ENCODE data around the gene P4HA3.

The P4HA3 gene

GRCh38 chr11:74319139-74319816 lies 7.8 kb upstream of the P4HA3 start:
- DNase-seq (ENCODE audit: low read depth) = peak; percentile 93
- no peak overlapping the region for H3K4me3 ChIP-seq (ENCODE audit: low read depth, low read length)

GRCh38 chr11:74318241-74318932 lies 6.9 kb upstream of the P4HA3 start:
- no peak overlapping the region for H3K4me3 ChIP-seq (ENCODE audit: low read depth, low read length)
- peak; percentile 43 for DNase-seq (ENCODE audit: low read depth)

GRCh38 chr11:74316772-74317505 lies 5.5 kb upstream of the P4HA3 start:
- no peak for DNase-seq (ENCODE audit: low read depth)
- H3K4me3 ChIP-seq (ENCODE audit: low read depth, low read length) = no peak overlapping the region

- DNase-seq (ENCODE audit: low read depth) = no peak
- no peak overlapping the region for H3K4me3 ChIP-seq (ENCODE audit: low read depth, low read length)
Observed at GRCh38 chr11:74312326-74312725, 886 bp upstream of the P4HA3 start.

- peak overlapping the region; percentile 67 for H3K4me3 ChIP-seq (ENCODE audit: low read depth, low read length)
- DNase-seq (ENCODE audit: low read depth) = no peak
Observed at GRCh38 chr11:74310857-74311256, 583 bp downstream of the P4HA3 start.

GRCh38 chr11:74307434-74307833 lies 4.0 kb downstream of the P4HA3 start:
- DNase-seq (ENCODE audit: low read depth) = no peak
- H3K4me3 ChIP-seq (ENCODE audit: low read depth, low read length) = no peak overlapping the region

- no peak overlapping the region for H3K4me3 ChIP-seq (ENCODE audit: low read depth, low read length)
- no peak for DNase-seq (ENCODE audit: low read depth)
Observed at GRCh38 chr11:74306435-74307175, 4.8 kb downstream of the P4HA3 start.

- DNase-seq (ENCODE audit: low read depth) = no peak
- H3K4me3 ChIP-seq (ENCODE audit: low read depth, low read length) = no peak overlapping the region
Observed at GRCh38 chr11:74299015-74299414, 12.4 kb downstream of the P4HA3 start.

GRCh38 chr11:74297484-74297883 lies 14.0 kb downstream of the P4HA3 start:
- H3K4me3 ChIP-seq (ENCODE audit: low read depth, low read length) = no peak overlapping the region
- DNase-seq (ENCODE audit: low read depth) = no peak

- DNase-seq (ENCODE audit: low read depth) = no peak
- H3K4me3 ChIP-seq (ENCODE audit: low read depth, low read length) = no peak overlapping the region
Observed at GRCh38 chr11:74288911-74289310, 22.5 kb downstream of the P4HA3 start.

GRCh38 chr11:74288161-74288560 lies 23.3 kb downstream of the P4HA3 start:
- DNase-seq (ENCODE audit: low read depth) = peak; percentile 98
- no peak overlapping the region for H3K4me3 ChIP-seq (ENCODE audit: low read depth, low read length)

- no peak for DNase-seq (ENCODE audit: low read depth)
- H3K4me3 ChIP-seq (ENCODE audit: low read depth, low read length) = no peak overlapping the region
Observed at GRCh38 chr11:74284466-74284865, 27.0 kb downstream of the P4HA3 start.

- no peak overlapping the region for H3K4me3 ChIP-seq (ENCODE audit: low read depth, low read length)
- no peak for DNase-seq (ENCODE audit: low read depth)
Observed at GRCh38 chr11:74283580-74284180, 27.8 kb downstream of the P4HA3 start.

GRCh38 chr11:74282914-74283371 lies 28.5 kb downstream of the P4HA3 start:
- H3K4me3 ChIP-seq (ENCODE audit: low read depth, low read length) = no peak overlapping the region
- no peak for DNase-seq (ENCODE audit: low read depth)

GRCh38 chr11:74282421-74282820 lies 29.0 kb downstream of the P4HA3 start:
- DNase-seq (ENCODE audit: low read depth) = no peak

GRCh38 chr11:74280494-74280893 lies 30.9 kb downstream of the P4HA3 start:
- H3K4me3 ChIP-seq (ENCODE audit: low read depth, low read length) = no peak overlapping the region
- no peak for DNase-seq (ENCODE audit: low read depth)

More at GRCh38 chr11:74282421-74282820, 29.0 kb downstream of the P4HA3 start:
- no peak overlapping the region for H3K4me3 ChIP-seq (ENCODE audit: low read depth, low read length)

- H3K4me3 ChIP-seq (ENCODE audit: low read depth, low read length) = no peak overlapping the region
- DNase-seq (ENCODE audit: low read depth) = no peak
Observed at GRCh38 chr11:74279256-74279655, 32.2 kb downstream of the P4HA3 start.

GRCh38 chr11:74278721-74279161 lies 32.7 kb downstream of the P4HA3 start:
- no peak overlapping the region for H3K4me3 ChIP-seq (ENCODE audit: low read depth, low read length)
- DNase-seq (ENCODE audit: low read depth) = peak; percentile 100

- DNase-seq (ENCODE audit: low read depth) = no peak
- no peak overlapping the region for H3K4me3 ChIP-seq (ENCODE audit: low read depth, low read length)
Observed at GRCh38 chr11:74278103-74278502, 33.3 kb downstream of the P4HA3 start.
